ENCODE data around the gene VCAN.

- TF ChIP-seq RAD21 (IDR thresholded peaks at IDR 0.05; ENCODE audit: low read length) (no peak), CTCF (conservative IDR thresholded peaks at IDR 0.05; ENCODE audit: low read depth, low read length) (no peak), POLR2A (IDR thresholded peaks at IDR 0.05; ENCODE audit: low read depth, low read length) (no peak), SMC3 (IDR thresholded peaks at IDR 0.05; ENCODE audit: low read depth, low read length) (no peak), USF2 (IDR thresholded peaks at IDR 0.05; ENCODE audit: low read depth, low read length) (no peak), CEBPB (IDR thresholded peaks at IDR 0.05; ENCODE audit: low read depth, low read length) (no peak), RFX5 (IDR thresholded peaks at IDR 0.05; ENCODE audit: low read depth, low read length) (no peak), BHLHE40 (IDR thresholded peaks at IDR 0.05; ENCODE audit: low read depth, low read length) (no peak)
These were observed 27.0 kb downstream of the VCAN start for GRCh38 chr5:83498585-83498984.

Data from IMR-90 (cell line).